ENCODE measurements around the gene DCBLD2.

GRCh38 chr3:98901392-98902350 is at the start of gene DCBLD2:
- no peak for TF ChIP-seq CTCF (IDR thresholded peaks at IDR 0.05)
- peak; percentile 79 to 95 for TF ChIP-seq POLR2A (IDR thresholded peaks at IDR 0.05)

All from heart left ventricle (tissue), 13 donors.